KMS-11 (cell line): ENCODE results near the gene STT3B.

Experiments used
- H2AFZ ChIP-seq: fragments of 200-600 bp; sonication (generic); 2 replicates; pipeline ENCODE4 v1.6.1; 2016; ENCODE audit warnings: antibody characterized with exemption, mixed run types, low read depth
- H3K27ac ChIP-seq: fragments of 200-600 bp; sonication (generic); 2 replicates; pipeline ENCODE4 v1.6.1; 2016; ENCODE audit warnings: mild to moderate bottlenecking, mixed run types
- H3K27me3 ChIP-seq: fragments of 200-600 bp; sonication (generic); 2 replicates; pipeline ENCODE4 v1.6.1; 2017; ENCODE audit warnings: mild to moderate bottlenecking, low read depth, mixed run types, moderate library complexity; ENCODE audit not compliant: insufficient read depth
- H3K36me3 ChIP-seq: fragments of 200-600 bp; sonication (generic); 2 replicates; pipeline ENCODE4 v1.6.1; 2017; ENCODE audit warnings: mild to moderate bottlenecking, mixed run types; ENCODE audit not compliant: insufficient read depth
- H3K4me1 ChIP-seq: fragments of 200-600 bp; sonication (generic); 2 replicates; pipeline ENCODE4 v1.6.1; 2016; ENCODE audit warnings: mild to moderate bottlenecking, low read depth, mixed run types; ENCODE audit not compliant: poor library complexity, severe bottlenecking
- H3K4me2 ChIP-seq: fragments of 200-600 bp; sonication (generic); 2 replicates; pipeline ENCODE4 v1.7.0; 2016; ENCODE audit warnings: mild to moderate bottlenecking, mixed run types
- H3K4me3 ChIP-seq: fragments of 200-600 bp; sonication (generic); IDR thresholded peaks from 2 replicates; pipeline ENCODE4 v1.6.1; 2017; ENCODE audit warnings: low read depth, low read length, mixed read lengths; ENCODE audit not compliant: insufficient read depth
- H3K79me2 ChIP-seq: fragments of 200-600 bp; sonication (generic); 2 replicates; pipeline ENCODE4 v1.6.1; 2016; ENCODE audit warnings: low read depth, mixed run types; ENCODE audit not compliant: insufficient read depth
- H3K9ac ChIP-seq: fragments of 200-600 bp; sonication (generic); 2 replicates; pipeline ENCODE4 v1.6.1; 2016; ENCODE audit warnings: mild to moderate bottlenecking, mixed run types
- H4K20me1 ChIP-seq: fragments of 200-600 bp; sonication (generic); 2 replicates; pipeline ENCODE4 v1.6.1; 2016; ENCODE audit warnings: mild to moderate bottlenecking, mixed run types; ENCODE audit not compliant: insufficient read depth
- TF ChIP-seq, protein P1 (sequence below): fragments of 200-600 bp; sonication (generic); conservative IDR thresholded peaks from 2 replicates; pipeline ENCODE4 v1.6.1; 2017; ENCODE audit warnings: low read depth, mild to moderate bottlenecking, antibody characterized with exemption, low read length, moderate library complexity, mixed read lengths

STT3B gene

DNA sequence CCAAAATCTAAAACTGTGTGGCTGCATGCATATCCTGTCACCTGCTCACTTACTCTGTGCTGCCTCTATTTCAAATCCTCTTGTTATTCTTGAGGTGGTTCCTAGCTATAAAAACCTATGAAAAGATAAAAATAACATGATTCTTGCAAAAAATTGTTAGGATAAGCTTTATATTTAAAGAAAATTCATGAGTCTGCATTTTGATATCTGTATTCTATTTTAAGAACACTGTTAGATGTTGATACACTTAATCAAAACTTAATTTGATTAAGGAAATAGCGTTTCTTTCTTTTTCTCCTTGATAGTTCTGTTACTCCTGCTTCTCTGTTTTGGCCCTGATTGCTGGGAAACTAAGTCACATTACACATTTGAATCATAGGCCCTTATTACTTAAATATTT lies 22.5 kb downstream of the STT3B start:
- H3K4me3 ChIP-seq, result no peak overlapping the region
- no peaks in the 10 kb centered on the region for H3K27me3 ChIP-seq
- H3K27ac ChIP-seq, result no peak overlapping the region
- no peak overlapping the region for H3K9ac ChIP-seq
- no peaks in the 10 kb centered on the region for H3K36me3 ChIP-seq
- H4K20me1 ChIP-seq, result peaks cover 39% of the 10 kb centered on the region
- no peak overlapping the region for H3K4me2 ChIP-seq
- H3K4me1 ChIP-seq, result peaks cover 15% of the 10 kb centered on the region
- no peak overlapping the region for H2AFZ ChIP-seq
- TF ChIP-seq, protein P1, sequence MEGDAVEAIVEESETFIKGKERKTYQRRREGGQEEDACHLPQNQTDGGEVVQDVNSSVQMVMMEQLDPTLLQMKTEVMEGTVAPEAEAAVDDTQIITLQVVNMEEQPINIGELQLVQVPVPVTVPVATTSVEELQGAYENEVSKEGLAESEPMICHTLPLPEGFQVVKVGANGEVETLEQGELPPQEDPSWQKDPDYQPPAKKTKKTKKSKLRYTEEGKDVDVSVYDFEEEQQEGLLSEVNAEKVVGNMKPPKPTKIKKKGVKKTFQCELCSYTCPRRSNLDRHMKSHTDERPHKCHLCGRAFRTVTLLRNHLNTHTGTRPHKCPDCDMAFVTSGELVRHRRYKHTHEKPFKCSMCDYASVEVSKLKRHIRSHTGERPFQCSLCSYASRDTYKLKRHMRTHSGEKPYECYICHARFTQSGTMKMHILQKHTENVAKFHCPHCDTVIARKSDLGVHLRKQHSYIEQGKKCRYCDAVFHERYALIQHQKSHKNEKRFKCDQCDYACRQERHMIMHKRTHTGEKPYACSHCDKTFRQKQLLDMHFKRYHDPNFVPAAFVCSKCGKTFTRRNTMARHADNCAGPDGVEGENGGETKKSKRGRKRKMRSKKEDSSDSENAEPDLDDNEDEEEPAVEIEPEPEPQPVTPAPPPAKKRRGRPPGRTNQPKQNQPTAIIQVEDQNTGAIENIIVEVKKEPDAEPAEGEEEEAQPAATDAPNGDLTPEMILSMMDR, result no peak
- peaks cover 94% of the 10 kb centered on the region for H3K79me2 ChIP-seq

DNA sequence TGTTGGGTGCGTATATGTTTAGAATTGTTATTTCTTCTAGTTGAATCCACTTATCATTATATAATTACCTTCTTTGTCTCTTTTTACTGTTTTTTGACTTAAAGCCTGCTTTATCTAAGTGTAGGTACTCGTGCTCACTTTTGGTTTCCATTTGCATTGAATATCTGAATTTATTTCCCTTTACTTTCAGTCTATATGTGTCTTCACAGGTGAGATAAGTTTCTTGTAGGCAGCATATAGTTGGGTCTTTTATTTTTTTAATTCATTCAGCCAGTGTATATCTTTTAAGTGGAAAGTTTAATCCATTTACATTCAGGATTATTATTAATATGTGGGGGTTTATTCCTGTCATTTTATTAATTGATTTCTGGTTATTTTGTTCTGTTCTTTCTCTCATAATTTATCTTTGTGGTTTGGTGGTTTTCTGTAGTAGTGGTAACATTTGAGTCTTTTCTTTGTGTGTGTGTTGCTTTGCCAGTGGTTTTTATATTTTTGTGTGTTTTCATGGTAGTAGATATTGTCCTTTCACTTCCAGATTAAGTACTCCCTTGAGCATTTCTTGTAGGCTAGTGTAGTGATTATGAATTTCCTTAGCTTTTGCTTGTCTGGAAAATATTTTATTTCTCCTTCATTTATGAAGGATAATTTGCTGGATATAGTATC lies 27.3 kb downstream of the STT3B start:
- Histone ChIP-seq H3K36me3 (no peaks in the 10 kb centered on the region), H3K27ac (no peak overlapping the region; the same call in 1 of the 2 replicates), H3K4me3 (no peak overlapping the region), H3K27me3 (no peaks in the 10 kb centered on the region), H3K4me1 (peaks cover 36% of the 10 kb centered on the region), H4K20me1 (peaks cover 33% of the 10 kb centered on the region), H3K9ac (no peak overlapping the region), H3K4me2 (peak overlapping the region; percentile 63), H3K79me2 (peaks cover 95% of the 10 kb centered on the region), H2AFZ (no peak overlapping the region)
- TF ChIP-seq, protein P1, result no peak

DNA sequence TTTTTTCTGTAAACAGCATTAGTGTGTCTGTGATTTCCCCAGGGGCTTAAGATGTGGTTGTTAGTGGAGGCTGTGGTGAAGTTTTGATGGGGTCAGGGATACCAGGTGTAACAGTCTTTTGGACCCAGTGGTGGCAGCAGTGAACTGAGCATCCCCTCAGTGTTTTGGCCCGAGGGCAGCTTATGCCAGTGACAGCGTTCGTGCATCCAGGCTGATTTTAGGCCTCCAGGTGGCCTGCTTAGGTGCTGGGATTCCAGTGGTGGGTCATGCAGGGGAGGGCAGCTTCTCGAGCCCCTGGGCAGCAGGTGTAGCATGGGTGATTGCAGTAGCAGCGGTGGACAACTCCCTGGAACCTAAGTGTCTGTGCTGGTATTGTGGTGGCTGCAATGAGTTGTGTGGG lies 29.2 kb downstream of the STT3B start:
- peaks cover 36% of the 10 kb centered on the region for H3K4me1 ChIP-seq
- peaks cover 95% of the 10 kb centered on the region for H3K79me2 ChIP-seq
- TF ChIP-seq, protein P1, result no peak
- no peak overlapping the region for H3K4me2 ChIP-seq
- H3K9ac ChIP-seq, result no peak overlapping the region
- H3K36me3 ChIP-seq, result no peaks in the 10 kb centered on the region
- no peak overlapping the region for H3K27ac ChIP-seq
- no peaks in the 10 kb centered on the region for H3K27me3 ChIP-seq
- no peak overlapping the region for H2AFZ ChIP-seq
- peaks cover 39% of the 10 kb centered on the region for H4K20me1 ChIP-seq
- H3K4me3 ChIP-seq, result no peak overlapping the region

GRCh38 chr3:31562525-31562924 lies 29.8 kb downstream of the STT3B start:
- Histone ChIP-seq H2AFZ (no peak overlapping the region), H3K4me3 (no peak overlapping the region), H3K36me3 (no peaks in the 10 kb centered on the region), H3K27me3 (no peaks in the 10 kb centered on the region), H3K79me2 (peaks cover 97% of the 10 kb centered on the region), H3K4me1 (peaks cover 36% of the 10 kb centered on the region), H3K9ac (no peak overlapping the region), H3K4me2 (no peak overlapping the region), H3K27ac (no peak overlapping the region), H4K20me1 (peaks cover 46% of the 10 kb centered on the region)
- TF ChIP-seq, protein P1, result no peak
